DMS79 (cell line): ENCODE measurements around the gene DALRD3.
"Not testable (repeated sequence)": the region's sequence is repeated elsewhere in the genome, so short reads cannot be mapped to it uniquely, and the experiment has no call there.

Source experiments
- DNase-seq: peaks from one replicate; lab custom pipeline; 2025; lab: John Stamatoyannopoulos, UW

Gene DALRD3

DNA sequence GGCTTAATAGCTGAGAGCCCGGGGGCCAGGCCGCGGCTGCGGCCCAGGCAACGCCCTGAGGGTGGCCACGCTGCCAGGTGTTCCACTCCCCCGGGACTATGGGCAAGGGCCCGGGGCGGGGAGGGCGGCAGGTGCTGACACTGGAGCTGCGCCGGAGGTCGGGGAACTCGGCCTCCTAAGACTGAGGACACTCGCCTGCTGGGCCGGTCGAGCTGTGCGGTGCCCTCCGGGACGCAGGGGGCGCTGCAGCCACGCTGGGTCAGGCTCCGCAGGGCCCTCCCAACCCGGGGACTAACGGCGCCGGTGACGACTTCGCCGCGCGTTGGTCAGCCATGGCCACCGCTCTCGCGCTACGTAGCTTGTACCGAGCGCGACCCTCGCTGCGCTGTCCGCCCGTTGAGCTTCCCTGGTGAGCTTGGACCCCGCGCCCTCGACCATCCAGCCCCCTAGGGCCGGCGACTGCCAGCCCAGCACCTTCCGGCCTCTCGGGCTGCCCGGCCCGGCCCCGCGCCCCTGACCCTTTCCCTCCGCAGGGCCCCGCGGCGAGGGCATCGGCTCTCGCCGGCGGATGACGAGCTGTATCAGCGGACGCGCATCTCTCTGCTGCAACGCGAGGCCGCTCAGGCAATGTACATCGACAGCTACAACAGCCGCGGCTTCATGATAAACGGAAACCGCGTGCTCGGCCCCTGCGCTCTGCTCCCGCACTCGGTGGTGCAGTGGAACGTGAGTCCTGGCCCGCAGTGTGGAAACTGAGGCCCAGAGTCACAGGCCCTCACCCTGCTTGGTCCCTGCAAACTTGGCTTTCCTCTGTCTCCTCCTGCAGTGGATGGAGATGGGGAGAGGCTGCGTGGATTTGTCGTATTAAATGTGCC lies 3.7 kb upstream of the DALRD3 start, which contains the start of gene NDUFAF3:
NDUFAF3 (plus strand) TSS at position 309 of the 875 bp plus-strand sequence; CDS start at position 333, 24 bp downstream.
- DNase-seq, result peak; percentile 77

GRCh38 chr3:49021213-49021812 lies 2.9 kb upstream of the DALRD3 start:
- peak; percentile 82 for DNase-seq

GRCh38 chr3:49020330-49021212 lies 2.2 kb upstream of the DALRD3 start:
- DNase-seq, result no peak

- no peak for DNase-seq
Measured at GRCh38 chr3:49019941-49020329, 1.6 kb upstream of the DALRD3 start.

GRCh38 chr3:49018707-49019006 lies 277 bp upstream of the DALRD3 start:
- DNase-seq, result no peak

GRCh38 chr3:49017229-49017970 lies 980 bp downstream of the DALRD3 start:
- DNase-seq, result no peak

DNA sequence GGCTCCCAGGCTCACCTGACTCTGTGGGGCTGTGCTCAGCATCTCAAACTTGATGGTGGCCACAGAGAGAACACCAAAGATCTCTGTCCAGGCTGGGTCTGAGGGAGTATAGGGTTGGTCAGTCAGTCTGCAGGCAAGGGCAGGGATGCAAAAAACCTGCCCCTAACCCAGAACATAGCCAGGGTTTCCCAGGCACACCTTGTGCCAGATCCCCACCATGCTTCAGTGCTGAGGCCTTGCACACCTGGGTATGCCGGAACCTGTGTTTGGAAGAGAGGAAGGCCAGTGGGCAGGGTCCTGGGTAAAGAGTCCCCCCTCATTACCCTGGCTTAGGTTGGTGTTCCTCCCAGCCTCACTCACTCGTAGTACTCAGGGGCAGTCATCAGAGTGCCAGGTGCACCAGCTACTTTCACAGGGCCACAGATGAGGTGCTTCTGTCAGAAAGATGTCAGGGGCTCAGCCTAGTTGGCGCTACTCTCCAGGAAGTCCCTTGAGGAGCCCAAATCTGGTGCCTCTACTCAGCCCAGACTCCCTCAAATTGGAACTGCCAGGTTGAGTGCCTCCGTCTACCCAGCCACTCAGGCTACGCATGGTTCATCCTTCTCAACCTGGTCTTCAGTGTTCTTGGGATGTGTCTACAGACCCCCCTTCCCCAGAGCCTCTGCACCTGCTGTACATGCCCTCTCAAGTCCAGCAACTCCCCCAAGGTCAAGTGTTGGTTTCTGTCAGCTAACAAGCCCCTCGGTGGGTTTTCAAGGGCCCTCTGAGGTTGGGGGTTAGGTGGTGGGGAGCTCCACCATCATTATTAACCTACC lies 1.8 kb downstream of the DALRD3 start:
- peak; percentile 59 for DNase-seq

DNA sequence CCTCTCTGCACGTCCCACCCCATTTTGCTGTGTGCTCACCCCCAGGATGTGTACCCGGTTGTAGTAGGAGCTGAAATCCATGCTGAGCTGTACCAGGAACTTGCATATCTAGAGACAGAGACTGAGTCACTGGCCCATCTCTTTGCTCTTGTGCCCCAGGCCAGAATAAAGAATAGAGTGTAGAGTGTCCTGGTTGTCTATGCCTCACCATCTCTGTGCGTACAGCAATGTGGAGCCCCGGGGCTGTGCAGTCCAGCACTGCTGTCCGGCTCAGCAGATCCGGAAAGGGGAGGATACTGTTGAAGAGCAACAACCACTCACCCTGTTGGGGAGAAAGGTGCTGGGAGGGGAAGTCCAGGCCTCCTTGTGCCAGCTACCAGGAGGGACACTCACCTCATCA lies 2.6 kb downstream of the DALRD3 start:
- DNase-seq, result no peak

GRCh38 chr3:49015072-49015471 lies 3.3 kb downstream of the DALRD3 start:
- DNase-seq, result no peak

GRCh38 chr3:49013738-49014660 lies 4.4 kb downstream of the DALRD3 start:
- DNase-seq, result no peak

DNA sequence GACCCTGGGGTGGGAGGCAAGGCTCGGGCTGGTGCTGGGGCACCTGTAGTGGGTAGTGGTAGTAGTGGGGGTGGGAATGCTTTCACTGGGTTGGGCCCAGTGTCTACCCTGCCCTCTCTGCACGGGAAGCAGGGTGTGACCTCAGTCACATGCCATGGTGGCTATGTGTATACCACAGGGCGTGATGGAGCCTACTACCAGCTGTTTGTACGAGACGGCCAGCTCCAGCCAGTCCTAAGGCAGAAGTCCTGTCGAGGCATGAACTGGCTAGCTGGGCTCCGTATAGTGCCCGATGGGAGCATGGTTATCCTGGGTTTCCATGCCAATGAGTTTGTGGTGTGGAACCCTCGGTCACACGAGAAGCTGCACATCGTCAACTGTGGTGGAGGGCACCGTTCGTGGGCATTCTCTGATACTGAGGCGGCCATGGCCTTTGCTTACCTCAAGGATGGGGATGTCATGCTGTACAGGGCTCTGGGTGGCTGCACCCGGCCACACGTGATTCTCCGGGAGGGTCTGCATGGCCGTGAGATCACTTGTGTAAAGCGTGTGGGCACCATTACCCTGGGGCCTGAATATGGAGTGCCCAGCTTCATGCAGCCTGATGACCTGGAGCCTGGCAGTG lies 5.2 kb downstream of the DALRD3 start:
- no peak for DNase-seq

GRCh38 chr3:49012441-49013017 lies 5.9 kb downstream of the DALRD3 start:
- DNase-seq, result no peak

DNA sequence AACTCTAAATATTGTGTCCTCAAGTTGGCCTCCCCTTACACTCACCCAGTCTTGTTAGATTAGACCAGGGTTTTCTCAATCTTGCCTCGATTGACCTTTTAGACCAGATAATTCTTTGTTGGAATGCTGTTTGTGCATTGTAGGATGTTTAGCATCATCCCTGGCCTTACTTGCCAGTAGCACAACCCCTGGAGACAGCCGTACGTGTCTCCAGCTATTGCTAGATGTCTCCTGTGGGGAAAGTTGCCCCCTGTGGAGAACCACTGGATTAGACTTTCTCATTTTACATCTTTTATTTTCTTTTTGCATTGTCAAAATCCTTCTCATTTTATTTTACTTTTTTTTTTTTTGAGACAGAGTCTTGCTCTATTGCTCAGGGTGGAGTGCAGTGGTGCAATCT lies 9.0 kb downstream of the DALRD3 start:
- no peak for DNase-seq

DNA sequence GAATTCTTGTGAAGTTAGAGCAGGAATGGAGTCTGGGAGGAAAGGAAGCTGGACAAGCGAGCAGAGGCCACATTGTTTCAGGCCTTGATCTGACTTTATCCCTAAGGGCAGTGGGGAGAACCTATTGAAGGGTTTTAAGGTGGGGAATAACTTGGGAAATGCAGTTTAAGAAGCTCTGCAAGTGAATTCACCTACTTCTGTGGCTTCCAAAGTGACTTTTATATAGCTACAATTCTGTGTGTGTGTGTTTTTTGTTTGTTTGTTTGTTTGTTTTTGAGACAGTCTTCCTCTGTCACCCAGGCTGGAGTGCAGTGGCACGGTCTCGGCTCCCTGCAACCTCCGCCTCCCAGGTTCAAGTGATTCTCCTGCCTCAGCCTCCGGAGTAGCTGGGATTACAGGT lies 9.8 kb downstream of the DALRD3 start:
- DNase-seq, result not testable (repeated sequence)

- peak; percentile 38 for DNase-seq
Measured at GRCh38 chr3:49007771-49008528, 10.4 kb downstream of the DALRD3 start.

- DNase-seq, result peak; percentile 85
Measured at GRCh38 chr3:49007068-49007770, 11.2 kb downstream of the DALRD3 start, which contains the start of gene WDR6. Gene WDR6 (plus strand): TSS chr3:49007391. CDS start chr3:49007432, 41 bp downstream.

- no peak for DNase-seq
Measured at GRCh38 chr3:49006408-49007067, 11.8 kb downstream of the DALRD3 start.
